A549 (cell line): ENCODE measurements around the gene ZIC1. TPM values are rescaled to one million over a fixed set of nuclear protein-coding genes. Genes with fewer than 3 reads are reported as not detected.

ENCODE experiments used
- ATAC-seq, 2 experiments: fragments of 200-7000 bp in 1 of 2; fragments of >200 bp in 1 of 2; cut with Nextera tagmentation in 1 of 2; cut with Tn5 transposase in 1 of 2; 3 replicates each; pipeline versions ENCODE4 v1.8.0 to v1.9.1; 2018 to 2020; ENCODE audit warnings: mild to moderate bottlenecking in 1 of 2, moderate library complexity in 1 of 2
- CTCF ChIA-PET: fragments of 300-600 bp; sonication (Branson Sonifier 250); formaldehyde crosslinking; extraction: SDS; loops from one replicate; lab custom pipeline; 2021; ENCODE audit warnings: antibody characterized with exemption, inconsistent platforms; lab: Yijun Ruan, JAX
- POLR2A ChIA-PET: fragments of 350-600 bp; formaldehyde crosslinking; extraction: SDS; loops from one replicate; lab custom pipeline; 2021; ENCODE audit warnings: antibody characterized with exemption, inconsistent platforms; lab: Yijun Ruan, JAX
- DNase-seq, 2 experiments: peaks; one replicate each; pipeline versions ENCODE4 v3.0.0 to v3.0.0-alpha.2; 2011 to 2016; ENCODE audit warnings: low read depth in 1 of 2, low spot score in 1 of 2
- FAIRE-seq: peaks from 2 replicates; lab custom pipeline; 2011; peaks lifted over from hg19 to GRCh38; lab: Jason Lieb, UNC
- H3K27ac ChIP-seq, 2 experiments: fragments of >200 bp; sonication (Bioruptor Twin); formaldehyde crosslinking; 3 replicates each; pipeline ENCODE4 v1.5.1; 2016 to 2017
- H3K4me1 ChIP-seq: fragments of >200 bp; sonication (Bioruptor Twin); formaldehyde crosslinking; 3 replicates; pipeline ENCODE4 v1.6.1; 2016
- H3K4me2 ChIP-seq: fragments of >200 bp; sonication (Bioruptor Twin); formaldehyde crosslinking; 3 replicates; pipeline ENCODE4 v1.6.1; 2016
- H3K4me3 ChIP-seq: fragments of >200 bp; sonication (Bioruptor Twin); formaldehyde crosslinking; 3 replicates; pipeline ENCODE4 v1.5.1; 2016
- H3K9me3 ChIP-seq: fragments of >200 bp; sonication (Bioruptor Twin); formaldehyde crosslinking; 3 replicates; pipeline ENCODE4 v1.6.1; 2016
- ATOH8 ChIP-seq: fragments of 250-450 bp; sonication (Bioruptor Pico); IDR thresholded peaks from 2 replicates; pipeline ENCODE4 v1.5.0; 2020; ENCODE audit warnings: low read depth, mild to moderate bottlenecking, moderate library complexity
- BHLHE40 ChIP-seq: IDR thresholded peaks from 2 replicates; pipeline ENCODE4 v1.6.1; 2012; ENCODE audit warnings: low read depth, low read length, inconsistent platforms
- CBX2 ChIP-seq: fragments of 200-600 bp; sonication (generic); IDR thresholded peaks from 2 replicates; pipeline ENCODE4 v1.6.1; 2016; ENCODE audit warnings: low read depth, mild to moderate bottlenecking, borderline replicate concordance
- CBX8 ChIP-seq: fragments of 200-600 bp; sonication (generic); IDR thresholded peaks from 2 replicates; pipeline ENCODE4 v1.6.1; 2016
- CHD2 ChIP-seq: fragments of 150-350 bp; IDR thresholded peaks from 2 replicates; pipeline ENCODE4 v1.6.1; 2014; ENCODE audit warnings: low read length; ENCODE audit not compliant: partially characterized antibody
- CTCF ChIP-seq: fragments of >200 bp; sonication (Bioruptor Twin); formaldehyde crosslinking; IDR thresholded peaks from 3 replicates; pipeline ENCODE4 v1.5.1; 2016
- FOXS1 ChIP-seq: fragments of 250-450 bp; sonication (Bioruptor Pico); IDR thresholded peaks from 2 replicates; pipeline ENCODE4 v1.5.0; 2020; ENCODE audit warnings: mild to moderate bottlenecking, moderate library complexity
- GATA3 ChIP-seq: IDR thresholded peaks from 2 replicates; pipeline ENCODE4 v1.6.1; 2012; ENCODE audit warnings: borderline replicate concordance
- HDAC2 ChIP-seq: fragments of 200-600 bp; sonication (generic); IDR thresholded peaks from 2 replicates; pipeline ENCODE4 v1.6.1; 2016
- HEYL ChIP-seq: fragments of 250-450 bp; sonication (Bioruptor Pico); IDR thresholded peaks from 2 replicates; pipeline ENCODE4 v1.8.0; 2021; ENCODE audit warnings: mild to moderate bottlenecking, moderate library complexity
- HMGXB4 ChIP-seq: fragments of 250-450 bp; sonication (Bioruptor Pico); IDR thresholded peaks from 2 replicates; pipeline ENCODE4 v1.5.0; 2021; ENCODE audit warnings: mild to moderate bottlenecking, moderate library complexity, borderline replicate concordance
- JUN ChIP-seq, 2 experiments: fragments of >200 bp; sonication (Bioruptor Twin); formaldehyde crosslinking; IDR thresholded peaks; 2 replicates in 1 of 2; 3 replicates in 1 of 2; pipeline ENCODE4 v1.6.1; 2016 to 2017
- JUNB ChIP-seq: fragments of >200 bp; sonication (Bioruptor Twin); formaldehyde crosslinking; IDR thresholded peaks from 2 replicates; pipeline ENCODE4 v1.6.1; 2016
- KDM1A ChIP-seq: fragments of 200-600 bp; sonication (generic); IDR thresholded peaks from 2 replicates; pipeline ENCODE4 v1.6.1; 2016; ENCODE audit warnings: low read depth, mild to moderate bottlenecking
- MAFK ChIP-seq: fragments of 450-650 bp; IDR thresholded peaks from 2 replicates; pipeline ENCODE4 v1.6.1; 2014; ENCODE audit not compliant: partially characterized antibody
- MAZ ChIP-seq: fragments of 150-350 bp; IDR thresholded peaks from 2 replicates; pipeline ENCODE4 v1.6.1; 2014; ENCODE audit warnings: antibody characterized with exemption, low read depth, low read length, borderline replicate concordance
- NPAS2 ChIP-seq: fragments of 250-450 bp; sonication (Bioruptor Pico); IDR thresholded peaks from 2 replicates; pipeline ENCODE4 v1.8.0; 2022; ENCODE audit warnings: mild to moderate bottlenecking, moderate library complexity, borderline replicate concordance
- POLR2AphosphoS2 ChIP-seq: conservative IDR thresholded peaks from 2 replicates; pipeline ENCODE4 v1.6.1; 2012; ENCODE audit warnings: low read length, improper control_type of control experiment, inconsistent platforms
- RAD21 ChIP-seq, 2 experiments: fragments of >200 bp in 1 of 2; sonication (Bioruptor Twin) in 1 of 2; formaldehyde crosslinking in 1 of 2; IDR thresholded peaks in 1 of 2; conservative IDR thresholded peaks in 1 of 2; 2 replicates in 1 of 2; 3 replicates in 1 of 2; pipeline ENCODE4 v1.6.1; 2012 to 2018; ENCODE audit warnings: inconsistent platforms in 1 of 2
- RCOR1 ChIP-seq: fragments of 150-350 bp; IDR thresholded peaks from 2 replicates; pipeline ENCODE4 v1.6.1; 2014; ENCODE audit warnings: antibody characterized with exemption, low read length, low read depth
- RNF2 ChIP-seq: fragments of 200-600 bp; sonication (generic); IDR thresholded peaks from 2 replicates; pipeline ENCODE4 v1.6.1; 2016; ENCODE audit warnings: low read depth, mild to moderate bottlenecking, antibody characterized with exemption, moderate library complexity, borderline replicate concordance
- SMC3 ChIP-seq: fragments of >200 bp; sonication (Bioruptor Twin); formaldehyde crosslinking; IDR thresholded peaks from 3 replicates; pipeline ENCODE4 v1.6.1; 2018; ENCODE audit warnings: inconsistent platforms
- TP53 ChIP-seq: fragments of 250-450 bp; sonication (Bioruptor Pico); IDR thresholded peaks from 2 replicates; pipeline ENCODE4 v1.5.0; 2021; ENCODE audit warnings: mild to moderate bottlenecking, moderate library complexity
- ZFP36 ChIP-seq: fragments of 450-650 bp; IDR thresholded peaks from 2 replicates; pipeline ENCODE4 v1.6.1; 2014; ENCODE audit warnings: borderline replicate concordance; ENCODE audit not compliant: partially characterized antibody
- WGBS: methylation state at CpG from one replicate; pipeline ENCODE4 v1.1.6; 2017; ENCODE audit errors: missing lambda C conversion rate; 5-methylcytosine and 5-hydroxymethylcytosine counted together
- polyA plus RNA-seq, 4 experiments: library from polyadenylated mRNA; depleted of rRNA in 3 of 4; stranded (reverse); fragments of >200 nt; fragmentation: RNase III in 1 of 4; extraction: RNeasy Plus Mini Kit Qiagen cat#74134 plus additional on column Dnase treatment in 1 of 4; gene quantifications; 2 replicates in 3 of 4; 3 replicates in 1 of 4; pipeline ENCODE4 v1.2.3, GENCODE V29; 2011 to 2017

The ZIC1 gene
- polyA plus RNA-seq, 2 of the 4 experiments (the other 2 are of a cell fraction), result 0.01 TPM; not detected in 1

GRCh38 chr3:147383617-147384016, 25.5 kb upstream of the ZIC1 start:
- Histone ChIP-seq H3K4me1 (no peaks in the 10 kb centered on the region), H3K9me3 (no peaks in the 10 kb centered on the region), H3K4me3 (no peak overlapping the region), H3K27ac (no peak overlapping the region), H3K4me2 (no peak overlapping the region)
- DNase-seq (no peak), FAIRE-seq (no peak), ATAC-seq (peak in 1 of 2 experiments; percentile 70; a peak in 3 of 6 replicates)
- 13% methylated on average over 6 of the region's 6 CpGs for WGBS
- CTCF ChIA-PET, result no interaction called here
- TF ChIP-seq RAD21 (conservative IDR thresholded peaks at IDR 0.05 in 1 of 2, IDR thresholded peaks at IDR 0.05 in 1 of 2) (peak in 1 of 2 experiments; percentile 25; a peak in 1 of 5 replicates), MAFK (no peak), CTCF (peak; percentile 10; the same call in 1 of the 3 replicates), CHD2 (no peak), ZFP36 (no peak)
- POLR2A ChIA-PET, result no interaction called here

DNA sequence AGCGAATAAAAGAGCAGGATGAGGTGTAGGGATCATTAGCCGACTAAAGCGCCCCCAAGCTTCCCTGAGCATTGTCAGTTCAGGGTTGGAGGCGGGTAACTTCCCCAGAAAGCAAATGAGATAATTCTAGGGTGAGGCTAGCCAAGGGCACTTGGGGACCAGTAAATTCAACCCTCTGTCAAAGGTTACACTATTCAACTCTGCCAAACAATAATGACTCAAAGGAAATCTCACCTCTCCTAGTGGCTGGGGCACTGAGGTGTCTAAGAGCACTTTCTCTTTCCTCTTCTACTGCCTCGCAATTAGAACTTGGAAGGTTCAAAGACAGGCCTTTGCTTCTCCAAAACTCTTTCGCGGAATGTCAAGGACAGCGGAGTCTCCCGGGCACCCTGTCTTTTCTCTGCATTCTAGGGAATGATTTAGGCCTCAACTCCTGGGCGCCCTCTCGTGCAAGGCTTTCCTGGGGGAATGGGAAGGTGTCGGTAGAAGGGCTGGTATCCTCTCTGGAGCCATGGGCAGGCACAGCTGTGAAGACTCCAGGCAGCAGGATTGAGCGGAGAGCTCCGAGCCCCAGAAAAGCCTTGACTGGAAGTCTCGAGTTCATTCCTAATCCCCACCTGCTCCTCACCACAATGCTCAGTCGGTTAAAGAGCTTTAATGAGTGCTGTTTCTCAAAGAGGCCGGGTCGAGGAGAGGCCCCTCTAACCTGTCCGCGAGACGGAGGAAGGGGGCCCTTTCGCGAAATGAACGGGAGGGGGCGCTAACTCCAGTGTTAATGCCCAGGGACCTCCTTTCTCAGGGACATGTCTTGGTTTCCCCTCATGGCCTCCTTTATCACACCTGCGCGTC, 24.7 kb upstream of the ZIC1 start:
- Histone ChIP-seq H3K4me1 (no peaks in the 10 kb centered on the region), H3K9me3 (no peaks in the 10 kb centered on the region), H3K27ac (no peak overlapping the region), H3K4me3 (no peak overlapping the region), H3K4me2 (no peak overlapping the region)
- ChIA-PET CTCF (no interaction called here), POLR2A (no interaction called here)
- ATAC-seq, result no peak
- WGBS, result 78% methylated on average over 26 of the region's 27 CpGs
- FAIRE-seq, result no peak
- TF ChIP-seq RNF2 (no peak), RAD21 (conservative IDR thresholded peaks at IDR 0.05 in 1 of 2, IDR thresholded peaks at IDR 0.05 in 1 of 2) (no peak), KDM1A (no peak), CHD2 (no peak), NPAS2 (no peak), JUNB (no peak), FOXS1 (CRISPR knock-in tag) (no peak), RCOR1 (no peak), POLR2AphosphoS2 (no peak), HDAC2 (no peak), CBX2 (no peak), BHLHE40 (no peak), ZFP36 (no peak), TP53 (CRISPR knock-in tag) (no peak), MAZ (no peak), JUN (IDR thresholded peaks at IDR 0.05) (no peak), HEYL (CRISPR knock-in tag) (no peak), CBX8 (no peak), GATA3 (no peak)
- no peak for DNase-seq

DNA sequence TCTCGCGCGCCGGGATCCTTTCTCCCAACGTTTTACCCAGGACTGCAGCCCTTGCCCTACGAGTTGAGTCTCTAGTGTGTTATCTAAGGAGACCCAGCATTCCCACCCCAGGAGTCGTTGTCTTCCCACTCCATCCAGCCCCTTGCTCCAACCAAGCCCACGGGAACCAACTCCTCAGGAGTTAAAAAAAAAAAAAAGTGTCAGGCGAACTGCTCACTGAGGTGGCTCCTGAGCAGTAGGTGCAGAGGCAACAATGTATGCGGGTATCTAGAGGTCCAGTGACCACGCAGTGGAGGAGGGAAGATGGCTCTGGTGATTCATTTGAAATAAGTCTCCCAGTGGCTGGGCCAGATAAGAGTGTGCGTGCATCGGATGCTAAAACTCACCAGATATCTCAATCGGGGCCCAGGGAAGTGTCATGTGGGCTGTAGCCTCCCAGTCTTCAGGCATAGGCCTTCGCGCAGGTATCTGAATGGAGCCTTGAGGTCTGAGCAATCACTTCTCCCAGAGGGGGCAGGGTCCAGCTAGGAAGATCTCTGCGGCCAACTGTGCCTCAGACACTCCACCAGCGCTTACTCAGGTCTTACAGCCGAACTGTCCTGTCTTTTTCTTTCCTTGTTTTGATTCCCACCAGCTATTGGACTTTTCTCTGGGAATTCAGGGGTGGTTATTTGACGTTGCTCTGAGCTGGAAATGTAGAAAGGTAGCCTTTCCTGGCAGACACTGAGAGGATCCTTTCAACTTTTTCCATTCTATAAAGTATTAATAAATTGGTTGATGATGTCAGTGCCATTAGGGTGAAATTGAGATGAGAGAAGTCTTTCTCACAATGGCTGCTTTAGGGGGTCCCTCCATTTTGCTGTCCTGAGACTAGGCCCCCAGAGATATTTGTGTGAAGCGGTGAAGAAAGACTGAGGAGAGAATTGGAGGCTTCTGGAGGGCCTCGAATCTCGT, 23.8 kb upstream of the ZIC1 start:
- H3K4me1 ChIP-seq, result no peaks in the 10 kb centered on the region
- no peak for DNase-seq
- 62% methylated on average over 23 of the region's 23 CpGs for whole genome bisulfite sequencing
- ChIA-PET POLR2A (no interaction called here), CTCF (no interaction called here)
- H3K4me3 ChIP-seq, result no peak overlapping the region
- ATAC-seq, result no peak
- no peak for FAIRE-seq
- no peak overlapping the region for H3K4me2 ChIP-seq
- H3K27ac ChIP-seq, result no peak overlapping the region
- no peaks in the 10 kb centered on the region for H3K9me3 ChIP-seq
- TF ChIP-seq ATOH8 (CRISPR knock-in tag), result no peak
- no peak for TF ChIP-seq HDAC2
- no peak for TF ChIP-seq CBX8
- TF ChIP-seq SMC3, result no peak
- TF ChIP-seq HMGXB4 (CRISPR knock-in tag), result no peak
- TF ChIP-seq HEYL (CRISPR knock-in tag), result no peak
